HG03457 (cell line): ENCODE data around the gene SRF.

Experiments used
- ATAC-seq: cut with Tn5 transposase; IDR thresholded peaks from one replicate; pipeline ENCODE4 v1.9.1; 2021; ENCODE audit warnings: moderate number of reproducible peaks; ENCODE audit not compliant: unreplicated experiment

The SRF gene

DNA sequence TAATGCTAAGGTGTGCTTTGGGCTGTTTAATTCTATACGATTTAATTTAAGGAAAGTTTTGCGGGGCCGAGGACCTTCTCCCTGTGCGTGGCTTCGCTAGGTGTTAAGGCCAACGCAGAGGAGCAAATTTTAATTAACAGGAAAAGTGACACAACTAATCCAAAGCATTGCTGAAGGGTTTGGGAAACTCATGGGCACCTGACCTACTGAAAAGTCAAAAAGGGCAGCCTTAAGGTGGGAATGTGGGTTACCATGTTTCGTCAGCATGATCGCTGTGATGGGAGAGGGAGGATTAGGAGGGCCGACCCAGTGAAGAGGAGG is 10.5 kb downstream of the SRF start:
- no peak for ATAC-seq

- peak; percentile 73 for ATAC-seq
These were observed 11.1 kb downstream of the SRF start, which contains the start of gene CUL9 for GRCh38 chr6:43181942-43182860. CUL9 (plus strand) TSS chr6:43182196; CDS start chr6:43184311, 2,115 bp downstream.

GRCh38 chr6:43183441-43183840 is 12.4 kb downstream of the SRF start:
- no peak for ATAC-seq

DNA sequence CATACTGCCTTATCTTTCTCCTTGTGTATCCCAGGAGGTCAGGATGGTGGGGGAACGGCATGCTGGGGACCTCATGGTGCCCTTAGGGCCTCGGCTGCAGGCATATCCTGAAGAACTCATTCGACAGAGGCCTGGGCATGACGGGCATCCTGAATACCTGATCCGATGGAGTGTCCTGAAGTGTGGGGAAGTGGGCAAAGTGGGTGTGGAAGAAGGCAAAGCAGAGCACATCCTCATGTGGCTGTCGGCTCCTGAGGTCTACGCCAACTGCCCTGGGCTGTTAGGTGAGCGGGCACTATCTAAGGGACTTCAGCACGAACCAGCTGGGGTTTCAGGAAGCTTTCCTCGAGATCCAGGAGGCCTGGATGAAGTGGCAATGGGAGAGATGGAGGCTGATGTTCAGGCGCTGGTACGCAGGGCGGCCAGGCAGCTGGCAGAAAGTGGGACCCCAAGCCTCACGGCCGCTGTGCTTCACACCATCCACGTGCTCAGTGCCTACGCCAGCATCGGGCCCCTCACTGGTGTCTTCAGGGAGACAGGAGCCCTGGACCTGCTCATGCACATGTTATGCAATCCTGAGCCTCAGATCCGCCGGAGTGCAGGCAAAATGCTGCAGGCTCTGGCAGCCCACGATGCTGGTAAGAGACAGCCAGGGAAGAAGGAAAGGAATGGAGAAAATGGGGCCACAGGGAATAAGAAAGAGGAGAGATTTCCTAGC is 13.4 kb downstream of the SRF start:
- ATAC-seq: no peak

GRCh38 chr6:43185391-43185985 is 14.4 kb downstream of the SRF start:
- no peak for ATAC-seq

DNA sequence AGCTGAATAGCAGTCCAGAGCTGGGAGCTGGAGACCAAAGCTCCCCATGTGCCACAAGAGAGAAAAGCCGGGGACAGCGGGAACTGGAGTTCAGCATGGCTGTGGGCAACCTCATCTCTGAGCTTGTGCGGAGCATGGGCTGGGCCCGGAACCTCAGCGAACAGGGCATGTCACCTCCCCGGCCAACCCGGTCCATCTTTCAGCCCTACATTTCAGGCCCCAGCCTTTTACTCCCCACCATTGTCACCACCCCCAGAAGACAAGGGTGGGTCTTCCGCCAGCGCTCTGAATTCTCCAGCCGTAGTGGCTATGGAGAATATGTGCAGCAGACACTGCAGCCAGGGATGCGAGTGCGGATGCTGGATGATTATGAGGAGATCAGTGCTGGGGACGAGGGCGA is 14.9 kb downstream of the SRF start:
- no peak for ATAC-seq

DNA sequence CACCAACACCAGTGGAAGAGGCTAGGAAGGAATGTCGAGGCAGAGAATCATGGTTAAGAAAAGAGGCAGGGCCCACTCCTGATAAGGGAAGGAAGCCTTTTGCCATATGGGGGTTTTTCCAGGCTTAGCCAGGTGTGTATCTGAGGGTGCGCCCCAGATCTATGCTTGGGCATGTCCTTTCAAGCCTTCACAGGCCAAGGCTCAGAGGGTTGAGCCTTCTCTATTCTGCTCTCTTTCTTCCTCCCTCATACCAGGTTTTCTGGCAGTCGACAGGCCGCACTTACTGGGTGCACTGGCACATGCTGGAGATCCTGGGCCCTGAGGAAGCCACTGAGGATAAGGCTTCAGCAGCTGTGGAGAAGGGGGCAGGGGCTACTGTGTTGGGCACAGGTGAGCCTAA is 15.6 kb downstream of the SRF start:
- ATAC-seq: no peak

DNA sequence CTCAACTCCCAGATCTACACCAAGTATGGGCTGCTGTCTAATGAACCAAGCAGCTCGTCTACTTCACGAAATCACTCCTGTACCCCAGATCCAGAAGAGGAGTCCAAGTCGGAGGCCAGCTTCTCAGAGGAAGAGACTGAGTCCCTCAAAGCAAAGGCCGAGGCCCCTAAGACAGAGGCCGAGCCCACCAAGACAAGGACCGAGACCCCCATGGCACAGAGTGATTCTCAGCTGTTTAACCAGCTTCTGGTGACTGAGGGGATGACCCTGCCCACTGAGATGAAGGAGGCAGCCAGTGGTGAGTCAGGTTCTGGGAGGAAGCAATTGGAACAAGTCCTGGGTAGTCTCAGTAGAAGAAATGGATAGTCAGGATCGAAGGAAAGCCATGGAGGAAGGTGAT is 16.8 kb downstream of the SRF start:
- no peak for ATAC-seq

- no peak for ATAC-seq
These were observed 17.4 kb downstream of the SRF start for GRCh38 chr6:43188426-43188825.

- ATAC-seq: no peak
These were observed 18.8 kb downstream of the SRF start for GRCh38 chr6:43189776-43190304.

DNA sequence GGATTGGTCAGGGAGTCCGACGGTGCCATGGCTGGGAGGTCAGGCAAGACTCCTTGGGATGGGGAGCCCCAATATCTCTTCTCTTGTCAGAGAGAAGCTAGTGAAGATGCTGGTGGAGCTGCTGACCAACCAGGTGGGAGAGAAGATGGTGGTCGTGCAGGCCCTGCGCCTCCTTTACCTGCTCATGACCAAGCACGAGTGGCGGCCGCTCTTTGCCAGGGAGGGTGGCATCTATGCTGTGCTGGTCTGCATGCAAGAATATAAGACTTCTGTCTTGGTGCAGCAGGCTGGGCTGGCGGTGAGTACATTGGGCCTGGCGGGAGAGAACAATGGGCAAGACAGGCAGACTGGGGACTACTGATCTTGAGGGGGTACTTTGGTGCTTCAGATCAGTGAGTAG is 21.8 kb downstream of the SRF start:
- no peak for ATAC-seq

DNA sequence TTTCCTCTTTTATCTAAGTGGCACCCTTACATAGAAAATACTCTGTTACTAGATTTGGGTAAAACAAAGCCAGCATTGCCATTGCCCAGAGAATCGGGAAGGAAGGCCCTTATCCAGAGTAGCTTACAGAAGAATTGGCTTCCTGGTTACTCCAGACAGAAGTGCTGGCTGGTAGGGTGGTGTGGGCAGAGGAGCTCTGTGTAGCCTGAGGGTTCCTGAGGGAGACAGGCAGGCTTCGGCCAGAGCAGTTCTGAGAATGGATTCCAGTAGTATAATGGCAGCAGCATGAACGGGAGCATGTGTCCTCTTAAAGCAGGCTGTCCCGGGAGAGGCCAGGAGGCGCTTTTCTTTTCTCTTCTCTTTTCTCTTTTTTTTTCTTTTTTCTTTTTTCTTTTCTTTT is 22.9 kb downstream of the SRF start:
- ATAC-seq: no peak

- no peak for ATAC-seq
These were observed 25.3 kb downstream of the SRF start for GRCh38 chr6:43196337-43196736.

DNA sequence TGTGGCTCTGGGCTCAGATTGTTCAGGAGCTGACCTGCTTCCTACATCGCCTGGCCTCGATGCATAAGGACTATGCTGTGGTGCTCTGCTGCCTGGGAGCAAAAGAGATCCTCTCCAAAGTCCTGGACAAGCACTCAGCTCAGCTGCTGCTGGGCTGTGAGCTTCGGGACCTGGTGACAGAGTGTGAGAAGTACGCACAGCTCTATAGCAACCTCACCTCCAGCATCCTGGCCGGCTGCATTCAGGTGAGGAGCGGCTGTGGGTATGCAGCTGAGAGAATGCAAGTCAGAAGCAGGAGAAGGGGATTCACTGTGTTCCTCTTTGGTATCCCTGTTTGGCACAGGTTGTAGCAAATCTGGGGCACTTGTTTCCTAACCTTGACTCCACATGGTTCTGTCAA is 28.8 kb downstream of the SRF start:
- ATAC-seq: no peak

DNA sequence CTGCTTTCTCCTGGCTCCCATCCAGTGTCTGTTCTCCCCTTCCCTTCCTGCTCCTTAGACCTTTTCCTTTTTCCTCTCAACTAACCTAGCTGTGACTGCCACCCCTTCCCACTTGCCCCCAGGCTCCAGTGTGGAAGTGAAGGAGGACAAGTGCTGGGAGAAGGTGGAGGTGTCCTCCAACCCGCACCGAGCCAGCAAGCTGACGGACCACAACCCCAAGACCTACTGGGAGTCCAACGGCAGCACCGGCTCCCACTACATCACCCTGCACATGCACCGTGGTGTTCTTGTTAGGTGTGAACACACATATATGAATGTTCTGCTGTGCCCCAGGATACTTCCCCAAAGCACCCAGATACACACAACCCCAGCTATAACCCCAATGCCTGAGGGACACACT is 29.5 kb downstream of the SRF start:
- no peak for ATAC-seq

GRCh38 chr6:43202451-43202850 is 31.4 kb downstream of the SRF start:
- no peak for ATAC-seq

DNA sequence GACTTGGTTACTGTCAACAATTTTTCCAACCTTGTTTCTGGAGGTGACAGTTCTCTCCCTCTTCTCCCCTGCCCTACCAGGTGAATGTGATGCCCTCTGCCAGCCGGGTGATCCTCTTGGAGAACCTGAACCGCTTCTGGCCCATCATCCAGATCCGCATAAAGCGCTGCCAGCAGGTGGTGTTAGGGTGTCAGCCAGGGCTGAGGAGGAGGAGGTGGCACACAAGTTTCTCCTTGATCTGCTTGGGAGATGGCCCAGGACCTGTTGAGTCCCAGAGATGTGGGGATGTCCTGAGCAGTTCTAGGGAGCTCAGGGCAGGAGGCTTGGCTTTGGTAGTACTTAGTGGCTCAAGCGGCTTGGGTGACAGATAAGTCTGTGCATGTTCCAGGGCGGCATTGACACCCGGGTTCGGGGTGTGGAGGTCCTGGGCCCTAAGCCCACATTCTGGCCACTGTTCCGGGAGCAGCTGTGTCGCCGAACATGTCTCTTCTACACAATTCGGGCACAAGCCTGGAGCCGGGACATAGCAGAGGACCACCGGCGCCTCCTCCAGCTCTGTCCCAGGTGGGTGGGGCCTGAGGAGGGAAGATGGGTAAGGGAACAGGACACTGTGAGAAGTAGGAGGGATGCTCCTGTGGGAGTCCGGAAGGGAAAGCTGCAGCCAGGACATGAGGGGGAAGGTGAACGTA is 32.1 kb downstream of the SRF start:
- no peak for ATAC-seq

DNA sequence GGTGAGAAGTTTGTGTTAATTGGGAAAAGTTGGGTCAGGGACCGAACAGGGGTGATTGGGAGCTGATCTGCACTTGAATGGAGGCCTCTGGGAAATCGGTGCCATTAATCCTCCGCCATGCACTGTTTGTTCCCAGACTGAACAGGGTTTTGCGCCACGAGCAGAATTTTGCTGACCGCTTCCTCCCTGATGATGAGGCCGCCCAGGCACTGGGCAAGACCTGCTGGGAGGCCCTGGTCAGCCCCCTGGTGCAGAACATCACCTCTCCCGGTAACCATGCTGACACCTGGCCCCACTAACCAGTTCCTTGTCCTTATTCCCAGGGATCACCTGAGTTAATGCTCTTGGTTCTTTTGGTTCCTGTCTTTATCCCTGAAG is 32.6 kb downstream of the SRF start:
- no peak for ATAC-seq

DNA sequence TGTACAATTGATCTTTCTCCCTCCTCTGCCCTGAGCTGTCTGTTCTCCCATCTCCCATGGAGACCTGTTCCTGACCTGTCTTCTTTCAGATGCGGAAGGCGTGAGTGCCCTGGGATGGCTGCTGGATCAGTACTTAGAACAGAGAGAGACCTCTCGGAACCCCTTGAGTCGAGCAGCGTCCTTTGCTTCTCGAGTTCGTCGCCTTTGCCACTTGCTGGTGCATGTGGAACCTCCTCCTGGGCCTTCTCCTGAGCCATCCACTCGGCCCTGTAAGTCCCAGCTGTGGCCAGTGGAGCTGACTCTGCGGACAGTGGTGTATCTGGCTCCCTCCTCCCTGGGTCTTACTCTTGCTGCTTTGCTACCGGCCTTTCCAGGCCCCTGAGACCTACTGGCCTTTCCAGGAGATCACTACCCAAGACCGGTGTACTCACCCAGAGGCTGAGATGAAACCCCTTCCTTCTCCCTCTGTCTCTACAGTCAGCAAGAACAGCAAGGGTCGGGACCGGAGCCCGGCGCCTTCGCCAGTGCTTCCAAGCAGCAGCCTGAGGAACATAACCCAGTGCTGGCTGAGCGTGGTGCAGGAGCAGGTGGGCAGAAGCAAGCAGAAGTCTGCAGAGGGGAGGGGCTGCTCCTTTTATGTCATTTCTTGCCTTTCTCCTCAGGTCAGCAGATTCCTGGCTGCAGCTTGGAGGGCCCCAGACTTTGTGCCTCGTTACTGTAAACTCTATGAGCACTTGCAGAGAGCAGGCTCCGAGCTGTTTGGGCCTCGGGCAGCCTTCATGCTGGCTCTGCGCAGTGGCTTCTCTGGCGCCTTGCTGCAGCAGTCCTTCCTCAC is 33.4 kb downstream of the SRF start:
- no peak for ATAC-seq

- ATAC-seq: no peak
These were observed 34.8 kb downstream of the SRF start for GRCh38 chr6:43205849-43206248.
